ENCODE measurements around the gene BLOC1S1. TPM values are rescaled to one million over a fixed set of nuclear protein-coding genes. Genes with fewer than 3 reads are reported as not detected.

Gene BLOC1S1
- total and polyA plus RNA-seq, 2 of the 4 experiments (the other 2 are of a cell fraction), result 128 to 285 TPM

GRCh38 chr12:55711786-55712553, 3.9 kb upstream of the BLOC1S1 start (continued):
- TF ChIP-seq MXI1 (IDR thresholded peaks at IDR 0.05; ENCODE audit: borderline replicate concordance, low read depth, low read length), result no peak

GRCh38 chr12:55712700-55713415, 3.0 kb upstream of the BLOC1S1 start:
- Histone ChIP-seq H2BK20ac (ENCODE audit: low read depth, low read length) (peak overlapping the region; percentile 66; the same call in 1 of the 2 replicates), H3K4me1 (ENCODE audit: control insufficient read depth, insufficient read depth, low read length) (peaks cover 24% of the 10 kb centered on the region), H3K27ac (ENCODE audit: insufficient read depth, low read length) (no peak overlapping the region), H3K9ac (ENCODE audit: low read depth, low read length) (no peak overlapping the region), H3K4me3 (ENCODE audit: insufficient read depth, low read depth, low read length) (no peak overlapping the region), H3K36me3 (ENCODE audit: control insufficient read depth, insufficient read depth, low read length) (no peaks in the 10 kb centered on the region), H3K4me2 (ENCODE audit: low read depth, low read length) (no peak overlapping the region), H3K14ac (replicated peaks; ENCODE audit: low read depth, low read length) (no peak overlapping the region), H3K23ac (ENCODE audit: low read depth, low read length) (0 out of 2 replicates have a peak overlapping the region, but pooled peaks have one; percentile 24), H4K8ac (ENCODE audit: low read depth in 2 of 2, low read length in 2 of 2) (no peak overlapping the region), H3K18ac (ENCODE audit: low read depth, low read length) (peak overlapping the region; percentile 12; the same call in 1 of the 2 replicates), H2BK120ac (ENCODE audit: low read depth, low read length) (peak overlapping the region; percentile 3; the same call in 1 of the 2 replicates), H3K56ac (ENCODE audit: extremely low read depth, insufficient read depth, low read length) (no peak overlapping the region), H2AK9ac (replicated peaks; ENCODE audit: low read depth, low read length, poor library complexity) (no peak overlapping the region), H4K5ac (ENCODE audit: low read depth, low read length) (0 out of 2 replicates have a peak overlapping the region, but pooled peaks have one; percentile 14), H2BK5ac (ENCODE audit: low read depth, low read length, poor library complexity, severe bottlenecking) (no peak overlapping the region), H3K79me1 (ENCODE audit: low read depth in 1 of 2, low read length in 2 of 2) (peaks cover 7 to 29% of the 10 kb centered on the region in 2 experiments; a peak in 3 of 4 replicates), H3K4ac (ENCODE audit: low read depth, low read length) (peak overlapping the region; percentile 23; the same call in 1 of the 2 replicates), H3K9me3 (ENCODE audit: control insufficient read depth, insufficient read depth, low read length) (no peaks in the 10 kb centered on the region), H3K9me1 (ENCODE audit: insufficient read depth, low read length) (peaks cover 16% of the 10 kb centered on the region), H2BK15ac (ENCODE audit: low read depth, low read length) (peak overlapping the region; percentile 63; the same call in 2 of the 3 replicates), H3K27me3 (ENCODE audit: control insufficient read depth, insufficient read depth, low read length) (peaks cover 11% of the 10 kb centered on the region), H2AK5ac (ENCODE audit: low read depth, low read length) (peak overlapping the region; percentile 35; the same call in 1 of the 2 replicates), H4K91ac (ENCODE audit: insufficient read depth, low read depth, low read length) (peak overlapping the region; percentile 52), H4K20me1 (ENCODE audit: insufficient read depth, low read length) (no peaks in the 10 kb centered on the region), H2AFZ (replicated peaks; ENCODE audit: low read length, poor library complexity) (no peak overlapping the region)
- ATAC-seq (ENCODE audit: low read depth), result no peak
- intact Hi-C loops (cut with micrococcal nuclease) (no loop called here), in situ Hi-C loops (cut with MboI; ENCODE audit: low sequenced_read_pairs) (no loop called here), dilution Hi-C loops (cut with HindIII; ENCODE audit: low sequenced_read_pairs, unreplicated experiment) (no loop called here)
- TF ChIP-seq NFE2L2 (IDR thresholded peaks at IDR 0.05; ENCODE audit: low read depth, low read length) (no peak), RFX5 (IDR thresholded peaks at IDR 0.05; ENCODE audit: low read depth, low read length) (no peak)
- no CpG with 5 or more reads among the region's 1 CpG for WGBS, 2 experiments (ENCODE audit: extremely low coverage in 2 of 2, insufficient read length in 1 of 2)
- ChIA-PET CTCF (no interaction called here), POLR2A (ENCODE audit: unreplicated experiment) (no interaction called here)
- BruUV-seq (replicated peaks), result no TSS peak
- no peak for DNase-seq

Measured in IMR-90 (cell line).